ENCODE results near the gene ATXN10. TPM values are rescaled to one million over a fixed set of nuclear protein-coding genes. Genes with fewer than 3 reads are reported as not detected.
"Not testable (repeated sequence)": the region's sequence is repeated elsewhere in the genome, so short reads cannot be mapped to it uniquely, and the experiment has no call there.

The ATXN10 gene
- total and polyA plus RNA-seq, 10 of the 15 experiments (the other 5 are each of a cell fraction or from before 2014, with no cell fraction given), result 29.2 to 249 (median 146) TPM

GRCh38 chr22:45710469-45710868 is 38.8 kb downstream of the ATXN10 start:
- no TSS peak for BruUV-seq (replicated peaks)
- 96% methylated on average over 3 of the region's 3 CpGs for WGBS (ENCODE audit: insufficient coverage, insufficient replicate concordance, low lambda C conversion rate, missing lambda C conversion rate)
- H4K20me1 ChIP-seq (ENCODE audit: control insufficient read depth, insufficient read depth), result no peaks in the 10 kb centered on the region

GRCh38 chr22:45714390-45714789 is 42.8 kb downstream of the ATXN10 start:
- H3K27me3 ChIP-seq (replicated peaks in 1 of 2; ENCODE audit: control insufficient read depth in 2 of 2, insufficient read depth in 2 of 2, low read length in 1 of 2); H3K27ac ChIP-seq (ENCODE audit: control insufficient read depth, insufficient read depth); in situ Hi-C loops (cut with MboI); DNase-seq (ENCODE audit: low read depth, low spot score); H3K9ac ChIP-seq (ENCODE audit: control insufficient read depth, insufficient read depth, low read length); H3K36me3 ChIP-seq (ENCODE audit: control insufficient read depth in 2 of 2, insufficient read depth in 2 of 2, low read length in 1 of 2); CTCF ChIA-PET; RAD21 ChIA-PET (ENCODE audit: unreplicated experiment); H2AFZ ChIP-seq (ENCODE audit: control insufficient read depth, low read depth, low read length); intact Hi-C loops (cut with micrococcal nuclease; ENCODE audit: unreplicated experiment); POLR2A ChIA-PET; H3K79me2 ChIP-seq (ENCODE audit: control insufficient read depth, insufficient read depth, low read length); H4K20me1 ChIP-seq (ENCODE audit: control insufficient read depth, insufficient read depth); H3K9me3 ChIP-seq (replicated peaks; ENCODE audit: control insufficient read depth, insufficient read depth, low read length); H3K4me2 ChIP-seq (ENCODE audit: control insufficient read depth, insufficient read depth); H3K4me3 ChIP-seq; BruUV-seq (replicated peaks); H3K4me1 ChIP-seq (ENCODE audit: control insufficient read depth, insufficient read depth, low read length); ATAC-seq; FAIRE-seq: not testable (repeated sequence)
- WGBS (ENCODE audit: insufficient coverage, insufficient replicate concordance, low lambda C conversion rate, missing lambda C conversion rate), result 99% methylated on average over 4 of the region's 4 CpGs
- SMC1A ChIA-PET (ENCODE audit: uncharacterized antibody, unreplicated experiment), result interaction anchor here (0.7 kb wide), 1 partner anchor 454 kb away, joined by 3 read pairs; no protein-coding TSS in a partner anchor

More at GRCh38 chr22:45710469-45710868, 38.8 kb downstream of the ATXN10 start:
- Histone ChIP-seq H3K9ac (ENCODE audit: control insufficient read depth, insufficient read depth, low read length) (no peak overlapping the region), H3K4me2 (ENCODE audit: control insufficient read depth, insufficient read depth) (no peak overlapping the region), H3K27ac (ENCODE audit: control insufficient read depth, insufficient read depth) (no peak overlapping the region), H3K36me3 (ENCODE audit: control insufficient read depth in 2 of 2, insufficient read depth in 2 of 2, low read length in 1 of 2) (peaks cover 0 to 12% of the 10 kb centered on the region in 2 experiments; a peak in 2 of 4 replicates), H3K4me1 (ENCODE audit: control insufficient read depth, insufficient read depth, low read length) (no peaks in the 10 kb centered on the region), H3K27me3 (replicated peaks in 1 of 2; ENCODE audit: control insufficient read depth in 2 of 2, insufficient read depth in 2 of 2, low read length in 1 of 2) (no peaks in the 10 kb centered on the region), H3K9me3 (replicated peaks; ENCODE audit: control insufficient read depth, insufficient read depth, low read length) (no peaks in the 10 kb centered on the region), H3K4me3 (no peak overlapping the region), H2AFZ (ENCODE audit: control insufficient read depth, low read depth, low read length) (no peak overlapping the region), H3K79me2 (ENCODE audit: control insufficient read depth, insufficient read depth, low read length) (peaks cover 3% of the 10 kb centered on the region)
- SMC1A ChIA-PET (ENCODE audit: uncharacterized antibody, unreplicated experiment), result interaction anchor here (0.6 kb wide), 1 partner anchor 174 kb away, joined by 3 read pairs; no protein-coding TSS in a partner anchor
- in situ Hi-C loops (cut with MboI), result no loop called here
- POLR2A ChIA-PET, result no interaction called here
- FAIRE-seq, result no peak
- RAD21 ChIA-PET (ENCODE audit: unreplicated experiment), result no interaction called here
- no peak for ATAC-seq
- CTCF ChIA-PET, result no interaction called here
- DNase-seq (ENCODE audit: low read depth, low spot score), result no peak
- intact Hi-C loops (cut with micrococcal nuclease; ENCODE audit: unreplicated experiment), result no loop called here
- TF ChIP-seq ZNF384 (IDR thresholded peaks at IDR 0.05; ENCODE audit: borderline replicate concordance, low read depth, low read length) (no peak), ZBTB40 (IDR thresholded peaks at IDR 0.05; ENCODE audit: borderline replicate concordance) (peak; percentile 77)

Data from GM12878 (cell line).